IPS-11a (cell line): Measurements from ENCODE around the gene GSTK1.
"Not testable (repeated sequence)": the region's sequence is repeated elsewhere in the genome, so short reads cannot be mapped to it uniquely, and the experiment has no call there.

Source experiments
- H3K4me3 ChIP-seq: one replicate; pipeline ENCODE4 v1.5.1; 2013; ENCODE audit warnings: low read depth, low read length, control low read depth

GSTK1 gene

DNA sequence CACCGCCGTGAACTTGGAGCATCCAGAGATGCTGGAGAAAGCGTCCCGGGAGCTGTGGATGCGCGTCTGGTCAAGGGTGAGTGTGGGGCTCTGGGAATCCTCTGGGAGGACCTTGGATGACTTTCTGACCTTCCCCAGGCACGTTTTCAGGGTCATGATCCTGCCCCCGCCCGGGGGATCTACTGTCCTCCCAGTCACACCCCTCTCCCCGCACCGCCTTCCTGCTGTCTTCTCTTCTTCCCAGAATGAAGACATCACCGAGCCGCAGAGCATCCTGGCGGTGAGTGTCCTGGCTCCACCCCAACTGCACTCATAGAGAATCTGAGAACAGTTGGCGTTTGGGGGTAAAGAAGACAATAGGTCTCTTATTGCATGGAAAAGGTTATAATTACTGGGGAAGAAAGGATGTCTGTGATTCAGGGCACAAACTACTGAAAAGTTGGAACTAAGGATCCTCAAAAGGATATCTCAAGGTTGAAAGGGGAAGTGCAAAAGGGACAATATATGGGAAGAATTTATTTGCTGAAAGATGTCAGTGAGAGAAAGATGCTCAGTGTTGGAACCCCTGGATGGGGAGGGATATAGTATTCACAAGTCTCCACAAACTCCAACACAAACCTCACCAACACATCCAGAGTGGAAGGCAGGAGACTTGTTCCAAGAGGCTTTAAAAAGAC is 1.9 kb downstream of the GSTK1 start:
- no peak overlapping the region for H3K4me3 ChIP-seq

DNA sequence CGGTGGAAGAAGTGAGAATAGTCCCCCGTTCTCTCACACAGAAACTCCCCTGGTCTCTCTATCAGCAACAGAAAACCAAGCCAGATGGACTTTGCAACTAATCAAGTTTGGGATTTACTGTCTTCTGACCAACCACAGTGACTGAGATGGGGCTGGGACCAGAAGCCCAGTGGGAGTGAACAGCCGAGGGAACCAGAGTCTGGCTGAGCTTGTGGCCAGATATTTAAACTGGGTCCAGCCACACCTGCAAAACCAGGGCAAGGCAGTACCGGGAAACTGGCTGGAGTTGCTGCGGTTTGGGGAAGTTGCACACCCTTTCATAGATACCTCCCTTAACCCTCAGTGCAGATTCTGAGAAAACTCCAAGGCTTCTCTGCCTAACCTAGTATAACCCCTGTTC is 6.0 kb downstream of the GSTK1 start:
- no peak overlapping the region for H3K4me3 ChIP-seq

DNA sequence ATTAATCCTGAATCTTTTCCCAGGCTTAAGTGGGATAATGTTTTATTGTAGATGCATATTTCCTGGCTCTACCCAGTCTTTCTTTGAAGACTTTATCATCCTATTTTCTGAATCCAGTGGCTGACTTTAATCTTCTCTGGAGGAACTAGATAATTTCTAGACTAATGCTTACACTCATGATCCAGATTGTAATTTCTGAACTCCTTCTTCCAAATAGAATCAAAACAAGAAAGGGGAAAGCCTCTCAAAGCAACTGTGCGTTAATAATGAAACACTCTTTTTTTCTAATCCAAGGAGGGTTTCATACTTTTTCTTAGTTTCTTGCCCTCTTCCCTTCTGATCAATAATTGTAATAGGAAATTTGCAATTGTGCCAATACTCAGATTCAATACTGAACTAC is 8.0 kb downstream of the GSTK1 start:
- no peak overlapping the region for H3K4me3 ChIP-seq

DNA sequence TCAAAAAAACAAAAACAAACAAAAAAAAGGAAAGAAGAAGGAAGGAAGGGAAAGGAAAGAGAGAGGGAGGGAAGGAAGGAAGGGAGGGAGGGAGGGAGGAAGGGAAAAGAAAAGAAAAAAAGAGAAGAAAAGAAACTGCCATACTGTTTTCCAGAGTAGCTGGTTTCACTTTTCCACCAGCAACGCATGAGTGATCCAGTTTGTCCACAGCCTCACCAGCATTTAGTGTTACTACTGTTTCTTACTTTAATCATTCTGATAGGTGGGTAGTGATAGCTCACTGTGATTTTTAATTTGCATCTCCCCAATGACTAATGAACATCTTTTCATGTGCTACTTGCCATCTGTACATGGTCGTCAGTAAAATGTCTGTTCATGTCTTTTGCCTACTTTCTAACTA is 9.6 kb downstream of the GSTK1 start:
- H3K4me3 ChIP-seq: no peak overlapping the region

DNA sequence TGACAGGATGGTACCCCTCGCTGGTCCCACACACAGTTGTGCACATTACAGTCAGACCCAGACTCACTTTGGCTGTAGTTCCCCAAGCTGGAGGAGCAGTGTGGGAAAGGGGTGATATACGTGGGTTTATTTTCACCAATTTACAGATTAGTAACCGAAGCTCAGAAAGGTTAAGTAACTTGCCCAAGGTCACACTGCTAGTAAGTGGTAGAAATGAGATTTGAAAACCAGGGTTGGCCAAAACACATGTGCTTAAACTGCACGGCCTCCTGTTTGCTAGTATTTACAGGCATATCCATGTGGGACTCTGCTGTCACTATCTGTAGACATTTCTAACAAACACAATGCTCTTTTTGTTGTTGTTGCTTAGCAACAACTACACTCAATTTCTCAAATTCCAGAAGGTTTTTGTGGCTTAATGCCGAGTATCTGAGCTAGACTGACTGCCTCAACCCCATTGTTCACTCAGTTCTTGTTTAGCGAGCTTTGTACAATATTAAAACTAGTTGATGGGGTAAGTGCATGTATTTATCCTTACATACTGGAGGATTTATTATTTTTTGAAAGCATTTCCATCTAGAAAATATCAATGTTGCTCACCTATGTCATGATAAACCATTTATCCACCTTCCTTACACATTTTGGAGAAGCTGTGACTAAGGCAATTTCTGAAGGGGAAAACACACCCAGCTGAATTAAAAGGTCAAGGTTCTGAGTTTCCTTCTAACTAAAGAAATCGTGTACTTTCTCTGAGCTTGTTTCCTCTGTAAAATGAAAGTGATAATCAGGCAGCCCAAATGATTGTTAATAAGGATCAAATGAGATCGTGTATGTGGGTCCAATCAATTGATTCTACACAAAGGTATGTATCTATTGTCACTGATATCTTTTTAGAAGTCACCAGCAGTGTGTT is 16.2 kb downstream of the GSTK1 start:
- no peak overlapping the region for H3K4me3 ChIP-seq

DNA sequence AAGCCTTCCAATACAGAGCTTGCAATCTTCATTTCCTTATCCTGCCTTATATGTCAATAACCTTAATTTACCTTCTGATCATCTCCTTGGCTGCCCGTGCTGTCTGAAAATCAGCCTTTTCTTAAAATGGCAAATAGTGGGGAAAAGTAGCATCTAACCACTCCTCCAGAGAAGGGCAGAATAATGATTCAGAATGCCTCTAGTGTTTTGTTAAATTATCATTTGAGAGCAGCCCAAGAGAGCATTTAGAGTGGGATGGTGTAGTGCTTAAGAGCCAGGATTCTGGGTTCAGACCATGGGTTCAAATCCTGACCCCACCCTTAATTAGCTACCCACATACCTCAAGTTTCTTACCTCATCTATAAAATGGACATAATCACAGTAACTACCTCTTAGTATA is 16.9 kb downstream of the GSTK1 start:
- no peak overlapping the region for H3K4me3 ChIP-seq

DNA sequence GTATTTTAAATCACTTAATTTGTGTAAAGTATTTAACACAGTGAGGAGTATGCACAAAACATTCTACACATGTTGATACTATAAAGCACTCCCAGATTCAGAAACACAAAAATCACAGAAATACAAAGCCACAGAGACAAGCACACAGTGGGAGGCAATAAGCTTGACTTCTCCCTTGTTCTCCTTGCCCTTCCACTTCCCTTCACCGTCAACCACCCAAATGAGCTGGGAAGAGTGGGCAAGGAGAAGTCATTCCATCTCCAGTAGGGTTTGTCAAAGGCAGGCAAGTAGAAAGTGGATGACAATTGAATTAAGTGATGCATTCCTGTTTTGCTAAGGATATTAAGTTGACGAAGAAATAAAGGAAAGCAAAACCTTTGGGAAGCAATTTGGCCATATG is 17.3 kb downstream of the GSTK1 start:
- H3K4me3 ChIP-seq: no peak overlapping the region

DNA sequence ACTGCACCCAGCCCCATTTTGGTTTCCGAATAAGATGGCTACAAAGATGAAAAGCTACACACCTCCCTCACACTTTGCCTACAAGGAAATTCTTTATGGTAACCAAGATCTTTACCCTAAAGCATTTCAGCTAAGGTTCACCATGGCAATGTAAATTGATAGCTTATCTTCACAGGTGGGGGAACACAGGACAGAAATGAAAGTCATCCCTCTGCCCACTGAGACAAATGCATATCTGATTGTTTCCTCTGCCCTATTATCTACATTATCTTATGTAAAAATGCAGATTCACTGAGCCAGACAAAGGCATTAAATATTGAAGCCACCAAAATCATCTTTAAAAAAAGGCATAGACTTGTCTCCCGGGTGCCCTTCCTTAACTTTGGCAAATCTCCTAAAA is 18.3 kb downstream of the GSTK1 start:
- H3K4me3 ChIP-seq: no peak overlapping the region

DNA sequence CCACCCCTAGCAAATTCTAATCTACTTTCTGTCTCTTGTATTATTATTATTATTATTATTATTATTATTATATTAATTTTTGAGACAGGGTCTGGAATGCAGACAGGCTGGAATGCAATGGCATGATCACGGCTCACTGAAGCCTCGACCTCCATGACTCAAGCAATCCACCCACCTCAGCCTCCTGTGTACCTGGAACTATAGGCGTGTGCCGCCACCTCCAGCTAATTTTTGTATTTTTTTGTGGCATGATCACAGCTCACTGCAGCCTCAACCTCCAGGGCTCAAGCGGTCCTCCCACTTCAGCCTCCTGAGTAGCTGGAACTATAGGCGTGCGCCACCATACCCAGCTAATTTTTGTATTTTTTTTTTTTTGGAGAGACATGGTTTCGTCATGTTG is 18.9 kb downstream of the GSTK1 start:
- no peak overlapping the region for H3K4me3 ChIP-seq

DNA sequence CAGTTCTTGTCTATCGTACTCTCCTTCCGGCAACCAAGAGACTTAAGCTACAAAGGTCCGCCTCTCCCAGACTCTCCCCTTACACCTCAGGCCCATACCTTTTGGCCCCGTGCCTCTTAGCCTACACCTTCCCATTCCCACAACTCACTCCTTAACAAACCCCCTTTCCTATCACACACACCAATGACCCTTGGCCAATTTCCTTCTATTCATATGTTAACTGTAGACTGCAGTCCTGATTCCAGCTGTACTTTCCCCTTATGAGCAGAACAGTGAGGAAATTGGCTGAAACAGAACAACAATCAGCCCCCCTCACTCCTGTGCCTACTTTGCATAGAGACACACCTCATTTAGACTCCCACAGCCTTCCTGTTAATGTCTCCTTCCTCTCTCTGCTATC is 20.1 kb downstream of the GSTK1 start:
- H3K4me3 ChIP-seq: no peak overlapping the region

DNA sequence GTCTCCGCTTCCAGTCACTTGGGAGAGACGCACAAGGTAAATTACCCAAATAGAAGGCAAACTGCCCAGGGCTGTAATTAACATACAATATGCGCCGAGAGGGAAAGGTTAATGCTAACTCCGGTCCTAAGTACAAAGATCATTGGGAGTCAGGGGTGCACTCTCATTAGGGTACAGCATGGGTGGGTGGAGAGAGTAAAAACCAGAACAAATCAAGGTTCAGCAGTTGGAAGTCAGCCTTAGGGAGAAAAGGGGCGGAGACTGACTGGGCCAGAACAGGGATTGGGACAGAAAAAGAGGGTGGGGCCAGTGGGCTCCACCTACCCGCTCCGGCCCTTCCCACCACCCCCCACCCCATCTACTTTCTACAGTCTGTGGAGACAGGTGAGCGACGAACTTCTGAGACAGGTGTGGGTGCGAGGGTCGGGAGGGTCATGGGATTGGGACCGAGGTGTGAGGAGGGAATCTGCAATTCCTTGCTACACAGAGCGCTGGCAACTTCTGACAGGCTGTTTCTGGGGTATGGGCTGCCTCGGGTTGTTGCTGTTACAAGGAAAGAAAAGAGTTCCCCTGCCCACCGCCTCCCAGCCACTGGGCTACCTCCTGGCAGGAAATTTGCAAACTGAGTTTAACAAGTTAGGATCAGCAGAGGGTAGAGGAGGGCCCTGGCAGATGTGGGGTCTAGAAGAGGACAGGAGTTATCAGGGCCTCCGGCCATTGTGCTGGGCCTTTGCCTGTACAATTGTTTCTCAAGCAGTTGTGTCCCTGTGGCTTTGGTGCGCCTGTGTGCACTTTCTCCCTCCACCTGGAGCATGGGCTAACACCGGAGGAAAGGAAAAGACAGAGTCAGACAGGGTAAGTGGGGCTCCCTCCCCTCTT is 21.6 kb downstream of the GSTK1 start, which contains the start of gene TMEM139:
Gene TMEM139 (plus strand): TSS at position 368 of the 879 bp plus-strand sequence. CDS start 1,000 bp downstream, outside the sequence.
- no peak within 1 kb of the TSS for H3K4me3 ChIP-seq

DNA sequence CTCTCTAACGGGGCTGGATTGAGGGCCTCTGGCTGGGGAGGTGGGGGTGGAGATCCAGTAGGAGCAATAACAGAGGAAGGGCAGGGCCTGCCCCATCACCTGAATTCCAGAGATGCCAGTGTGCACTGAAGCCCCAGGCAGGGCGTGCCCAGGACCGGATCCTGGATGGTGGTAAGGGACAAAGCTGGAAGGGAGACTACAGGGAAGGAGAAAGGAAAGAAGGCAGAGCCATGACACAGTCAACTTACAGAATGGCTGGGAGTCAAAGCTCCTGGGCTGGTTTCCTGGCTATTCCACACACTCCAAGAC is 22.2 kb downstream of the GSTK1 start:
- H3K4me3 ChIP-seq: no peak overlapping the region

DNA sequence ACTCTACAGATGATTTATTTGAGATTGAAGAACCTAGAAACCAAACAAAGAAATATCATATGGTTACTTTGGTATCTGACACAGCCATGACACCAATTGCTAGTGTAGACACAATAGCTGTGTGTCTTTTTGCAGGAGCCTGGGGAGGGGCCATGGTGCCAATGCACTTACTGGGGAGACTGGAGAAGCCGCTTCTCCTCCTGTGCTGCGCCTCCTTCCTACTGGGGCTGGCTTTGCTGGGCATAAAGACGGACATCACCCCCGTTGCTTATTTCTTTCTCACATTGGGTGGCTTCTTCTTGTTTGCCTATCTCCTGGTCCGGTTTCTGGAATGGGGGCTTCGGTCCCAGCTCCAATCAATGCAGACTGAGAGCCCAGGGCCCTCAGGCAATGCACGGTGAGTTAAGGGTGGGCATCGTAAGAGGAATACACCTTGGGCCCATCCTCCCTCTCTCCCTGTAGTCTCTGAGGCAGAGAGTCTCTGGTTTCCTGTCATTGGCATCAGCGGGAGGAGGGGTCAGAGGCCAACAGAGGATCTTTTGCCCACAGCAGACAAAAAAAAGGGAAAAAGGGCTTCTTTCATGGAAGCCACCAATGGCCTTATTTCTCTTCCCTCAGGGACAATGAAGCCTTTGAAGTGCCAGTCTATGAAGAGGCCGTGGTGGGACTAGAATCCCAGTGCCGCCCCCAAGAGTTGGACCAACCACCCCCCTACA is 22.7 kb downstream of the GSTK1 start:
- H3K4me3 ChIP-seq: no peak overlapping the region

DNA sequence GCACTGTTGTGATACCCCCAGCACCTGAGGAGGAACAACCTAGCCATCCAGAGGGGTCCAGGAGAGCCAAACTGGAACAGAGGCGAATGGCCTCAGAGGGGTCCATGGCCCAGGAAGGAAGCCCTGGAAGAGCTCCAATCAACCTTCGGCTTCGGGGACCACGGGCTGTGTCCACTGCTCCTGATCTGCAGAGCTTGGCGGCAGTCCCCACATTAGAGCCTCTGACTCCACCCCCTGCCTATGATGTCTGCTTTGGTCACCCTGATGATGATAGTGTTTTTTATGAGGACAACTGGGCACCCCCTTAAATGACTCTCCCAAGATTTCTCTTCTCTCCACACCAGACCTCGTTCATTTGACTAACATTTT is 23.3 kb downstream of the GSTK1 start:
- H3K4me3 ChIP-seq: no peak overlapping the region

DNA sequence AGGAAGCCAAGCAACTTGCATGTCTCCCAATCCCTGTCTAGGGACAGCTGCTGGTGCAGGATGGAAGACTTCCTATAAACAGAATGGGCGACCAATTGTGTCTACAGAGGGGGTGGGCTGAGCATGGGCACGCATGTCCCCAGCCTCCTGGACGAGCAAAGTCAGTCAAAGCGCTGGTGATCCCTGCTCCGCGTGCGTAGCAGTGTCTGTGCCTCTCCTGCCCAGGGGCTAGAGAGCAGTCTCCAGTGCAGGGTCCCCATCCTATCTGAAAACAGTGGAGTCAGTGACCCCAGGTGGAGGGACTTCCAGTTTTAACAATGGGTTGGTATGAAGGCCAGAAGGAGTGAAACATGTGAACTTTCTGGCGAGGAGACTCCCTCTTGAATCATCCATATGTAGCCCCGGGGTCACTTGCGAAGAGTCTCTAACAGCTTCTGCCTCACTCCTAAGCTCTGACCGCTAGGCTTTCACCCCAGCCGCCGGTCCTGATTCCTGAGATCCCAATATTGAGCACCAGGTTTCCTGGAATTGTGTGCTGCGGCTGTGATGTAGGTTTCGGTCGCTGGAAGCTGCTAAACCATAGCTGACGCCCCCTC is 24.2 kb downstream of the GSTK1 start:
- H3K4me3 ChIP-seq: no peak overlapping the region

DNA sequence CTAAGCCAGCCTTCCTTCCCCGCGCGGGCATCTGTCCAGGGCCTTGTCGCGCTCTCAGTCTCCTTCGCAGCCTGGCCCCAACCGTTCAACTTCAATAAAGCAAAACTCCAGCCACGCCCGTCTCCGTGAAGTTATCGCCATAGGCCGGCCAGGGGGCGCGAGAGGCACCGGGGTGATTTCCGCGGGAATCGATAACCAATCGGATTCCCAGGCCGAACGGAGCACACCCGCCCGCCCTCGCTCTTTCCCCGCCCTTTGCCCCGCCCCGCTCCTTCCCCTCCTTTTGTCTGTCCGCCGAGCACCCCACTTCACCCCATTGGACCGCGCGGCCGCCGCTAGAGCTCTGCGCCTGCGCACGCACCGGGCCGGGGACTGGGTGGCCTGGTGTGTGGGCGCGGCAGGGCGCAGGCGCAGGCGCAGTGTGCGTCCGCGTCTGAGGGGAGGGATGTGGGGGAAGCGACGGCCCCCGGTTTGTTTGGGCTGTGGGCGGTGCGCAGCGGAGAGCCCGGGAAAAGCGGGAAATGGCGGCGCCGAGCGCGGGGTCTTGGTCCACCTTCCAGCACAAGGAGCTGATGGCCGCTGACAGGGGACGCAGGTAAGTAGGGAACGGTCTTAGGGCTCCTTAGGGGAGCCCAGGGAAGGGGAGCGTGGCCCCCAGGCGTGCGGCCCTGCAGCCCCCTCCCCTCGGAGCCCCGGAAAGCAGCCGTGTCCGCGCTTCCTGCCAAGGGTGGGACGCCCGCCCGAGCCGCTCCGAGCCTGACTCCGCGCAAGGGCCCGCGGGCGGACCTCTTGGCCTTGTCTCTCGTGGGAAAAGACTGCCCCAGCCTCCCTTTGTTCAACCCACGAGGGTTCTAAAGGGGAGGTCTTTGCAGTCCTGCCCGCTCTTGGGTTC is 24.9 kb downstream of the GSTK1 start, which contains the start of gene CASP2:
Gene CASP2 (plus strand): TSS at position 417 of the 892 bp plus-strand sequence. CDS start 105 bp downstream, at position 522.
- peak within 1 kb of the TSS; percentile 91 for H3K4me3 ChIP-seq

DNA sequence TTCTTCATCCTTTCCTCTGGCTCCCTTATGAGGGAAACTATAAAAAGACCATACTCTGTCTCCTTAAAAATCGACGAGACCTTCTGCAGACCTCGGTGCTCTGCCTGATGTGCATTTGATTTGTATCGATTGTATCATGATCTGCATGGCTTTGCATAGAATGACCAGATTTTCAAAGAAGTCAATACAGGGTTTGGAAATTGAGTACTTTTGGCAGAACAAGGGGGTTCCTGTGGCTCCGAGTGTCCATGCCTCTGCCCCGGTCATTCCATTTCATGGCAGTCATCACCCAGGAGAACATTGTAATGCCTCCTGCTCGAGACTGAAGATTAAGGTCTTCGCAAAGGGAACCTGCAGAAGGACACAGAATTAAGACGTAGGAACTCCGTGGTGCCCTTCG is 25.6 kb downstream of the GSTK1 start:
- peak overlapping the region; percentile 91 for H3K4me3 ChIP-seq

DNA sequence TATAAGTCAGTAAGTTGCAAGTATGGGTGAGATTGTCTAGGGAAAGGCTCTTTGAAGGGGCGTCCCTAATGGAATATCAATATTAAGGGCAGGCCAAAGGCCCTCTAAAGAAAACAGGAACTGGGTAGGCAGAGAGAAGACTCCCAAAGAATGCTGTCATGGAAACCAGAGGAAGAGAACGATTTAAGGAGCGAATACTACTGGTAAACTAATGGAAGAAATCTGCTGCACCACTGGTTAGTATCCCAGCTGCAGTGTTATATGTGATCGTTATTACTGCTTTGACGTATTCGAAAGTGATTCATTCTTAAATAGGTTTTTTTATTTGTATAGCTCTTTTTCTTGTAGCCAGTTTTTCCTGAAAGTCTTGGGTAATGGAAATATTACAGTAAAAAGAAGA is 26.2 kb downstream of the GSTK1 start:
- H3K4me3 ChIP-seq: peak overlapping the region; percentile 91

DNA sequence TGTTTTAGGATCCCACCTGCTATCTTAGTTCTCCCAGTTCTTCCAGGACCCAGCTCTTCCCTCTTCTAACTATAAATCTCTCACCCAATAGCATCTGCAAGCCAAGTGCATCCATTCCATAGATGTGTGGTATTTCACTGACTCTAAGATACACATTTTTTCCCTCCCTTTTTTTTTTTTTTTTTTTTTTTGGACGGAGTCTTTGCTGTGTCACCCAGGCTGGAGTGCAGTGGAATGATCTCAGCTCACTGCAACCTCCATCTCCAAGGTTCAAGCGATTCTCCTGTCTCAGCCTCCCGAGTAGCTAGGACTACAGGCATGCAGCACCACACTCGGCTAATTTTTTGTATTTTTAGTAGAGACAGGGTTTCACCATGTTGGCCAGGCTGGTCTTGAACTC is 26.6 kb downstream of the GSTK1 start:
- H3K4me3 ChIP-seq: not testable (repeated sequence)
